Karpas-422 (cell line): ENCODE results near the gene RBM24. TPM values are rescaled to one million over a fixed set of nuclear protein-coding genes. Genes with fewer than 3 reads are reported as not detected.
"Not testable (repeated sequence)": the region's sequence is repeated elsewhere in the genome, so short reads cannot be mapped to it uniquely, and the experiment has no call there.

Experiments used
- DNase-seq: peaks from one replicate; pipeline ENCODE4 v3.0.0-alpha.2; 2015
- H2AFZ ChIP-seq: fragments of 200-600 bp; sonication (generic); 2 replicates; pipeline ENCODE4 v1.6.1; 2014; ENCODE audit warnings: antibody characterized with exemption, low read length, mixed read lengths
- H3K27ac ChIP-seq: fragments of 200-600 bp; sonication (generic); 2 replicates; pipeline ENCODE4 v1.5.1; 2014; ENCODE audit warnings: mild to moderate bottlenecking, low read length, moderate library complexity
- H3K27me3 ChIP-seq: fragments of 200-600 bp; sonication (generic); 2 replicates; pipeline ENCODE4 v1.6.1; 2014; ENCODE audit warnings: low read length, mixed read lengths
- H3K36me3 ChIP-seq: fragments of 200-600 bp; sonication (generic); 2 replicates; pipeline ENCODE4 v1.6.1; 2014; ENCODE audit warnings: low read length, mixed read lengths; ENCODE audit not compliant: insufficient read depth
- H3K4me1 ChIP-seq: fragments of 200-600 bp; sonication (generic); 2 replicates; pipeline ENCODE4 v1.6.1; 2014; ENCODE audit warnings: mild to moderate bottlenecking, low read length, mixed read lengths
- H3K4me2 ChIP-seq: fragments of 200-600 bp; sonication (generic); 2 replicates; pipeline ENCODE4 v1.6.1; 2014; ENCODE audit warnings: low read length, low read depth, mild to moderate bottlenecking; ENCODE audit not compliant: poor library complexity, severe bottlenecking
- H3K4me3 ChIP-seq: fragments of 200-600 bp; sonication (generic); 2 replicates; pipeline ENCODE4 v1.5.1; 2014; ENCODE audit warnings: mild to moderate bottlenecking, antibody characterized with exemption, low read length, mixed read lengths
- H3K79me2 ChIP-seq: fragments of 200-600 bp; sonication (generic); 2 replicates; pipeline ENCODE4 v1.6.1; 2014; ENCODE audit warnings: mild to moderate bottlenecking, low read length, mixed read lengths
- H3K9ac ChIP-seq: fragments of 200-600 bp; sonication (generic); 2 replicates; pipeline ENCODE4 v1.6.0; 2014; ENCODE audit warnings: low read length
- H3K9me2 ChIP-seq: fragments of 200-600 bp; sonication (generic), shearing (Covaris generic); replicated peaks from 2 replicates; pipeline ENCODE4 v1.6.0; 2014; ENCODE audit warnings: mild to moderate bottlenecking, low read length, moderate library complexity; ENCODE audit not compliant: insufficient read depth
- H3K9me3 ChIP-seq: fragments of 300-700, 200-600 bp; sonication (generic); 2 replicates; pipeline ENCODE4 v1.6.1; 2014; ENCODE audit warnings: low read length, mixed read lengths
- H4K20me1 ChIP-seq: fragments of 200-600 bp; sonication (generic); 2 replicates; pipeline ENCODE4 v1.6.1; 2014; ENCODE audit warnings: mild to moderate bottlenecking, antibody characterized with exemption, low read length, low read depth; ENCODE audit not compliant: insufficient read depth
- total RNA-seq: library from RNA; depleted of rRNA; stranded (reverse); fragments of >200 nt; shearing (Covaris generic); gene quantifications from 2 replicates; pipeline ENCODE4 v1.2.3, GENCODE V29; 2014; ENCODE audit warnings: low replicate concordance

RBM24 gene
- total RNA-seq, 1 experiment from 2014 or later: not detected

DNA sequence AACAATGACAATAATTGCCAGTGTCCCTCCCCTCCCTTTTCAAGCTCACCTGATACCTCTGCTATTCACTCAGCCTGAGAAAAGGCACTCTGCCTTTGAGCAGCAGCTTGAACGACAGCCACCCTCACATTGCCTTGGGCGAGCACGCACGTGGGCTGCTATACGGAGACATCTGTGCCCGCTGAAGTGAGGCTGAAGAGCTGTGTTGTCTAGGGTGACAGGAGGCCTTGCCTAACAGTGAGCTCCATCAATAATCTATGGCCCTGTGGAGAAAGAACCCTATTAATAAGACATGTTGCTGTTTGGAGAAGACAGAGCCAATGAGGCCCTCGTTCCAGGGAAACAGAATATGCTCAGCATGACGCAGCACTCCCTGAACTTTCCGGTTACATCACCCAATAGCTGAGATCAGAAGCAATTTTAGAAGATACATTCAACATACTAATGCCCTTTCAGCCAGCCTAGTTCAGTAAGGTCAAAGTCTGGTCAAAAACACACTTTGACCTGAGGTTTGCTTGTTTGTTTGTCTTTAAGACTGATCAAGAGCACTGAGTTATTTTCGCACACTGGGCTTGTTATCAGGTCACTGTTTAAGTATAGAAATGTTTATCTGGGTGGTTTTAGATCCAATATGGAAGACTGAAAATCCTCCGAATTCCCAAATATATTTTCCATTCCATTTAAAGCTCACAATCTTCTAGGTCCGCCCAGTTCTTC, 30.6 kb downstream of the RBM24 start:
- Histone ChIP-seq H3K27ac (no peak overlapping the region), H2AFZ (no peak overlapping the region), H4K20me1 (no peaks in the 10 kb centered on the region), H3K9ac (no peak overlapping the region), H3K4me1 (no peaks in the 10 kb centered on the region), H3K4me3 (no peak overlapping the region), H3K4me2 (no peak overlapping the region), H3K9me3 (no peaks in the 10 kb centered on the region), H3K36me3 (no peaks in the 10 kb centered on the region), H3K79me2 (no peaks in the 10 kb centered on the region), H3K9me2 (no peaks in the 10 kb centered on the region), H3K27me3 (no peaks in the 10 kb centered on the region)
- no peak for DNase-seq

- not testable (repeated sequence) for H3K4me2 ChIP-seq, H4K20me1 ChIP-seq, H3K4me1 ChIP-seq, H3K79me2 ChIP-seq, H2AFZ ChIP-seq, H3K27me3 ChIP-seq, H3K9ac ChIP-seq, H3K9me2 ChIP-seq, H3K4me3 ChIP-seq, H3K9me3 ChIP-seq, DNase-seq, H3K27ac ChIP-seq, H3K36me3 ChIP-seq
These were observed 32.1 kb downstream of the RBM24 start for GRCh38 chr6:17313238-17313637.

GRCh38 chr6:17313971-17314370, 32.8 kb downstream of the RBM24 start:
- H3K9ac ChIP-seq: no peak overlapping the region
- DNase-seq: no peak
- H3K4me3 ChIP-seq: no peak overlapping the region
- H3K9me3 ChIP-seq: no peaks in the 10 kb centered on the region
- no peak overlapping the region for H3K27ac ChIP-seq
- H3K4me2 ChIP-seq: no peak overlapping the region
- no peak overlapping the region for H2AFZ ChIP-seq
- H3K27me3 ChIP-seq: no peaks in the 10 kb centered on the region
- no peaks in the 10 kb centered on the region for H3K36me3 ChIP-seq
- no peaks in the 10 kb centered on the region for H3K4me1 ChIP-seq
- H4K20me1 ChIP-seq: no peaks in the 10 kb centered on the region
- H3K79me2 ChIP-seq: no peaks in the 10 kb centered on the region
- H3K9me2 ChIP-seq: no peaks in the 10 kb centered on the region

GRCh38 chr6:17315262-17315661, 34.1 kb downstream of the RBM24 start:
- Histone ChIP-seq H3K36me3 (no peaks in the 10 kb centered on the region), H3K79me2 (no peaks in the 10 kb centered on the region), H3K9me2 (no peaks in the 10 kb centered on the region), H3K4me1 (no peaks in the 10 kb centered on the region), H3K27ac (no peak overlapping the region), H4K20me1 (no peaks in the 10 kb centered on the region), H3K9me3 (no peaks in the 10 kb centered on the region), H3K9ac (no peak overlapping the region), H2AFZ (no peak overlapping the region), H3K4me3 (no peak overlapping the region), H3K27me3 (no peaks in the 10 kb centered on the region), H3K4me2 (no peak overlapping the region)
- no peak for DNase-seq

DNA sequence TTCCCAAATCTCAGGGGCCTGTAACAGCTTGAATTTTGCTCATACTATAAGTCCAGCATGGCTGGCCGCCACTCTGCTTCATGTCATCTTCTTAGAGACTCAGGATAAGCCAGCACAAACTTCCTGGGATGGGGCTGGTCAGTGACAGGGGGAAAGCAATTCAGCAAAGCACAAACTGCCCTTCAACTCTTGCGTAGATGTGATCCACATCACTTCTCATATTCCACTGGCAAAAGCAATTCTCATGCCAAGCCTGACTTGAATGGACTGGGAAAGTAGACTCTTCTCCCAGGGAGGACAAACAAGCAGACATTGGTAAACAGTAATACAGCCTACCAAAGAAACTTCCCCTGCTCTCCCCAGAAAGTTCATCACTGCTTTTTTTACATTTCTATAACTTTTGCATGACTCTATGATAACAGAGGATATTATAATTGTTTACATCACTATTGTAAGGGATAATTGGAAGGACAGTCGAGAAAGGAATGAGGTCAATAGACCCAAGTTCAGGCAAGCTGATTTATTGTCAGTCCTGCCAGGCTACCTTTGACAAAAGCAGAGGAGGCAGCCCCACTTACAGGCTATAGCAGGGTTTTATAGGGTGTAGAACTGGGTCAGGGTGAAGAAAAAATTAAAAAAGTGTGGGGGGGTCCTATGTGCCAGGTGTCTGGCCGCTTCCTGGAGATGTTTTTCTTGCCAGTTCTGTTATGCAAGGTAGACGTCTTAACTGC, 37.4 kb downstream of the RBM24 start:
- Histone ChIP-seq H4K20me1 (no peaks in the 10 kb centered on the region), H3K4me3 (no peak overlapping the region), H3K27me3 (no peaks in the 10 kb centered on the region), H3K4me2 (no peak overlapping the region), H2AFZ (no peak overlapping the region), H3K9ac (no peak overlapping the region), H3K79me2 (no peaks in the 10 kb centered on the region), H3K9me2 (no peaks in the 10 kb centered on the region), H3K9me3 (no peaks in the 10 kb centered on the region), H3K36me3 (no peaks in the 10 kb centered on the region), H3K27ac (no peak overlapping the region), H3K4me1 (no peaks in the 10 kb centered on the region)
- DNase-seq: no peak

- H3K4me1 ChIP-seq, H3K79me2 ChIP-seq, H3K4me2 ChIP-seq, DNase-seq, H3K9ac ChIP-seq, H3K9me2 ChIP-seq, H3K36me3 ChIP-seq, H3K4me3 ChIP-seq, H3K9me3 ChIP-seq, H2AFZ ChIP-seq, H3K27me3 ChIP-seq, H4K20me1 ChIP-seq, H3K27ac ChIP-seq: not testable (repeated sequence)
These were observed 39.1 kb downstream of the RBM24 start for GRCh38 chr6:17320266-17320665.

DNA sequence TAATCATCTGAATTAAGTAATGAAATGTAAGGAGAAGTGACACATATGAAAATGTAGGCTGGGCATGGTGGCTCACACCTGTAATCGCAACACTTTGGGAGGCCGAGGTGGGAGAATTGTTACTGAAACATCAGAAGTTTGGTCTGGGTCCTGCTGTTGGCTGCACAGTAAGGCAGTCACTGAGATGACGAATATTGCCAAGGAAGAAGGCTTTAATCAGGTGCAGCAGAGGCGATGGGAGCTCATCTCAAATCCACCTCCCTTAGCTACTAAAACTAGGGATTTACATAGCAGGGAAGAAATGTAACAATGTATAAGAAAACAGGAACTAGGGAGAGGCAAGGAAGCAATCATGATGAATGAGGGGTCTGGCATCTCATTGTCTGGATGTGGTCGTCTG, 50.1 kb downstream of the RBM24 start:
- Histone ChIP-seq H2AFZ (no peak overlapping the region), H3K4me2 (no peak overlapping the region), H3K27me3 (no peaks in the 10 kb centered on the region), H3K27ac (no peak overlapping the region), H3K9ac (no peak overlapping the region), H3K36me3 (no peaks in the 10 kb centered on the region), H3K9me2 (no peaks in the 10 kb centered on the region), H4K20me1 (no peaks in the 10 kb centered on the region), H3K4me1 (no peaks in the 10 kb centered on the region), H3K4me3 (no peak overlapping the region), H3K9me3 (no peaks in the 10 kb centered on the region), H3K79me2 (no peaks in the 10 kb centered on the region)
- no peak for DNase-seq

DNA sequence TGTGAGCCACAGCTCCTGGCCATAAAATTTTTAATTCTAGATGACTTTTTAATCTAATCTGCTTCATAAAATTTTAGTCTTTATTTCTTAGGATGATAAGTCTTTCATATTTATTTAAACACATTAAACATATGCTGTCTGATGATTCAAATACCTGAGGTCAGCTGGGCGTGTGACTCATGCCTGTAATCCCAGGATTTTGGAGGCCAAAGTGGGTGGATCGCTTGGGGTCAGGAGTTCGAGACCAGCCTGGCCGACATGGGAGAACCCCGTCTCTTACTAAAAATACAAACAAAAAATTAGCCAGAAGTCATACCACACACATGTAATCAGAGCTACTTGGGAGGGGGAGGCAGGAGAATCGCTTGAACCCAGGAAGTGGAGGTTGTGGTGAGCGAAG, 53.1 kb downstream of the RBM24 start:
- H3K9me2 ChIP-seq: no peaks in the 10 kb centered on the region
- H3K9ac ChIP-seq: no peak overlapping the region
- no peaks in the 10 kb centered on the region for H3K4me1 ChIP-seq
- H3K36me3 ChIP-seq: no peaks in the 10 kb centered on the region
- no peaks in the 10 kb centered on the region for H3K27me3 ChIP-seq
- no peaks in the 10 kb centered on the region for H3K79me2 ChIP-seq
- no peaks in the 10 kb centered on the region for H4K20me1 ChIP-seq
- no peaks in the 10 kb centered on the region for H3K9me3 ChIP-seq
- H3K4me3 ChIP-seq: no peak overlapping the region
- DNase-seq: no peak
- H3K27ac ChIP-seq: no peak overlapping the region
- no peak overlapping the region for H3K4me2 ChIP-seq
- H2AFZ ChIP-seq: no peak overlapping the region
